NB4 (cell line): ENCODE results near the gene ALPG.
"Not testable (repeated sequence)": the region's sequence is repeated elsewhere in the genome, so short reads cannot be mapped to it uniquely, and the experiment has no call there.

Source experiments
- DNase-seq: peaks from one replicate; pipeline ENCODE4 v3.0.0; 2010; ENCODE audit warnings: low read depth
- H3K4me3 ChIP-seq: one replicate; pipeline ENCODE4 v1.5.1; 2011; ENCODE audit warnings: mild to moderate bottlenecking, low read depth, low read length, moderate library complexity
- CTCF ChIP-seq: IDR thresholded peaks from one replicate; pipeline ENCODE4 v1.5.1; 2012; ENCODE audit warnings: low read depth, low read length
- MAX ChIP-seq: IDR thresholded peaks from 2 replicates; pipeline ENCODE4 v1.6.1; 2011; ENCODE audit warnings: low read depth, low read length
- MYC ChIP-seq: IDR thresholded peaks from 2 replicates; pipeline ENCODE4 v1.6.1; 2011; ENCODE audit warnings: low read depth, low read length
- POLR2A ChIP-seq: IDR thresholded peaks from 2 replicates; pipeline ENCODE4 v1.6.1; 2011; ENCODE audit warnings: mild to moderate bottlenecking; ENCODE audit not compliant: insufficient read length; ENCODE audit errors: extremely low read depth

Gene ALPG

GRCh38 chr2:232406556-232407310 is at the start of gene ALPG:
Gene ALPG (plus strand): TSS chr2:232406844. CDS start chr2:232406895, 51 bp downstream.
- TF ChIP-seq MAX (no peak), POLR2A (no peak), MYC (no peak), CTCF (no peak)
- no peak within 1 kb of the TSS for H3K4me3 ChIP-seq
- no peak for DNase-seq

GRCh38 chr2:232361646-232362045 is 45.0 kb upstream of the ALPG start:
- H3K4me3 ChIP-seq, result no peak overlapping the region
- TF ChIP-seq MAX (no peak), CTCF (no peak), POLR2A (no peak), MYC (no peak)
- DNase-seq, result peak; percentile 57

- TF ChIP-seq POLR2A, result no peak
- TF ChIP-seq CTCF, result no peak
- no peak for TF ChIP-seq MYC
- TF ChIP-seq MAX, result no peak
- DNase-seq, result no peak
- no peak overlapping the region for H3K4me3 ChIP-seq
Measured at GRCh38 chr2:232362174-232362900, 44.3 kb upstream of the ALPG start.

- H3K4me3 ChIP-seq, DNase-seq: not testable (repeated sequence)
- TF ChIP-seq CTCF, result peak; percentile 3
Measured at GRCh38 chr2:232363064-232363783, 43.4 kb upstream of the ALPG start.

GRCh38 chr2:232363784-232364615 is 42.6 kb upstream of the ALPG start:
- peak; percentile 62 for DNase-seq
- no peak overlapping the region for H3K4me3 ChIP-seq
- TF ChIP-seq CTCF (no peak), MYC (no peak), MAX (no peak)

- DNase-seq, H3K4me3 ChIP-seq: not testable (repeated sequence)
Measured at GRCh38 chr2:232364806-232365594, 41.6 kb upstream of the ALPG start.
